Measurements from ENCODE around the gene GRIPAP1.

DNA sequence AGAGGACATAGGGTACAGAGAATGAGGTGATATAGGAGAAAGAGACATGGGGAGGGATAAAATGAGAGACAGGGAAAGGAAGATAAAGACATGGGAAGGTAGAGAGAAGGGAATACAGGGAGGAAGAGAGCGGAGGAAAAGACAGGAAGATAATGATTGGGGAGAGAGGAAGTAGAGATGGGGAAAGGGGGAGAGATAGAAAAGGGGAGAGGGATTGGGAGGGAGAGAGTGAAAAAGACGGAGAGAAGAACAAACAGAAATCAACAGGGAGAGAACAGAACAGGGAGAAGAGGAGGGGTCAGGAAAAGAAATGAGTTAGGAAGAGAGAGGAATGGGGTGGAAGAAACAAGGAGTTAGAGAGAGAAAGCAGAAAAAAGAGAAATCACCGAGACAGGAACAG lies 4.6 kb downstream of the GRIPAP1 start:
- TF ChIP-seq, protein P1, sequence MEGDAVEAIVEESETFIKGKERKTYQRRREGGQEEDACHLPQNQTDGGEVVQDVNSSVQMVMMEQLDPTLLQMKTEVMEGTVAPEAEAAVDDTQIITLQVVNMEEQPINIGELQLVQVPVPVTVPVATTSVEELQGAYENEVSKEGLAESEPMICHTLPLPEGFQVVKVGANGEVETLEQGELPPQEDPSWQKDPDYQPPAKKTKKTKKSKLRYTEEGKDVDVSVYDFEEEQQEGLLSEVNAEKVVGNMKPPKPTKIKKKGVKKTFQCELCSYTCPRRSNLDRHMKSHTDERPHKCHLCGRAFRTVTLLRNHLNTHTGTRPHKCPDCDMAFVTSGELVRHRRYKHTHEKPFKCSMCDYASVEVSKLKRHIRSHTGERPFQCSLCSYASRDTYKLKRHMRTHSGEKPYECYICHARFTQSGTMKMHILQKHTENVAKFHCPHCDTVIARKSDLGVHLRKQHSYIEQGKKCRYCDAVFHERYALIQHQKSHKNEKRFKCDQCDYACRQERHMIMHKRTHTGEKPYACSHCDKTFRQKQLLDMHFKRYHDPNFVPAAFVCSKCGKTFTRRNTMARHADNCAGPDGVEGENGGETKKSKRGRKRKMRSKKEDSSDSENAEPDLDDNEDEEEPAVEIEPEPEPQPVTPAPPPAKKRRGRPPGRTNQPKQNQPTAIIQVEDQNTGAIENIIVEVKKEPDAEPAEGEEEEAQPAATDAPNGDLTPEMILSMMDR (conservative IDR thresholded peaks at IDR 0.05) = no peak
- no peak for TF ChIP-seq ZFX (IDR thresholded peaks at IDR 0.05)

Measured in C4-2B (cell line).